Activated naive CD4-positive, alpha-beta T cell treated with Interleukin-2 at 50 U/mL for 16 hours (primary cell): ENCODE results near the gene ZMYND11.
"Not testable (repeated sequence)": the region's sequence is repeated elsewhere in the genome, so short reads cannot be mapped to it uniquely, and the experiment has no call there.

ENCODE experiments used
- DNase-seq: peaks from one replicate; pipeline ENCODE4 v3.0.0-alpha.2; 2020

ZMYND11 gene

DNA sequence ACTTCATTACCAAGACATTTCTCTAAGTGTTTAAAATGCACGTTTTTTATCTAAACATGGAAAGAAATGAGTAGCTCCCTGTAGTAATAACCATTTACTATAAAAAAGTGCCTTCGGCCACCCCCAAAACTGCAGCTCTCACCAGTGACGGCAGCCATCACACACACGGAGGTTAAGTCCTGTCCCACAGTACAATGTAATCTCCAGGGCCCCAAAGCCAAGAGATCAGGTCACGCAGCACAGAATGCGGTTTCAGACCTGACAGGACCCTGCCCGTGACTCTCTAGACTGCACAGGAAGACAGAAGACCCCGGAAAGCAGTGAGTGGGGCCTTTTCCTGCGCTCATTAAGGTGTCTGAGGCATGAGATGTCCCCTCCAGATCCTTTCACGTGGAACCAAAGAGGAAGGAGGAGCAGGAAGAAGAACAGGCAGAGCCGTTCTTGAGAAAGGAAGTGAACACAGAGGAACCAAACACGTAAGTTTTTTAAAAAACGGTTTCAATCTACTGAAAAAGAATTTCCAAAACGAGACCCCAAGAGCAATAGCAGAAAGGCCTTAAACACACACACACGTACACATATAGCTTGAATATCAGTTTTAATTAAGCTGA, 125.7 kb downstream of the ZMYND11 start:
- DNase-seq = no peak

DNA sequence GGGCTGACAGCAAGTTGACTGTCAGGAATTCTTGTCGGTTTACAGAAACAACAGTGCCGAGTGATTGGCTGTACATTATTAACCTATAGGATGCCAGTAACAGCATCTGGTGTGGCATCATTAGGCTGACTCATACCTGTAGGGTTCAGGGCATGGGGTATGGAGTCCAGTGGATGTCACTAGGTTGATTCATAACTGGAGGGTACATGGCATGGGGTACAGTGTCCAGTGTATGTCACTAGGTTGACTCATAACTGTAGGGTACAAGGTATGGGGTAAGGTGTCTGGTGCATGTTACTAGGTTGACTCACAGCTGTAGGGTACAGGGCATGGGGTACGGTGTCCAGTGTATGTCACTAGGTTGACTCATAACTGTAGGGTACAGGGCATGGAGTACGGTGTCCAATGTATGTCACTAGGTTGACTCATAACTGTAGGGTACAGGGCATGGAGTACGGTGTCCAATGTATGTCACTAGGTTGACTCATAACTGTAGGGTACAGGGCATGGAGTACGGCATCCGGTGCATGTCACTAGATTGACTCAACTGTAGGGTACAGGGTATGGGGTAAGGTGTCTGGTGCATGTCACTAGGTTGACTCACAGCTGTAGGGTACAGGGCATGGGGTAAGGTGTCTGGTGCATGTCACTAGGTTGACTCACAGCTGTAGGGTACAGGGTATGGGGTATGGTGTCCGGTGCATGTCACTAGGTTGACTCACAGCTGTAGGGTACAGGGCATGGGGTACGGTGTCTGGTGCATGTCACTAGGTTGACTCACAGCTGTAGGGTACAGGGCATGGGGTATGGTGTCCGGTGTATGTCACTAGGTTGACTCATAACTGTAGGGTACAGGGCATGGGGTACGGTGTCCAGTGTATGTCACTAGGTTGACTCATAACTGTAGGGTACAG, 129.2 kb downstream of the ZMYND11 start:
- peak; percentile 7 for DNase-seq

DNA sequence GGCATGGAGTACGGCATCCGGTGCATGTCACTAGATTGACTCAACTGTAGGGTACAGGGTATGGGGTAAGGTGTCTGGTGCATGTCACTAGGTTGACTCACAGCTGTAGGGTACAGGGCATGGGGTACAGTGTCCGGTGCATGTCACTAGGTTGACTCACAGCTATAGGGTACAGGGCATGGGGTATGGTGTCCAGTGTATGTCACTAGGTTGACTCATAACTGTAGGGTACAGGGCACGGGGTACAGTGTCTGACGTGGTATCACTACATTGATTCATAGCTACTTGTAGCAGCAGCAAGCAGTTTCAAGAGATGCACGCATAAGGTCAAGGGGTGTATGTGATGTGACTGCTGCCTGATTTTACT, 129.8 kb downstream of the ZMYND11 start:
- not testable (repeated sequence) for DNase-seq

DNA sequence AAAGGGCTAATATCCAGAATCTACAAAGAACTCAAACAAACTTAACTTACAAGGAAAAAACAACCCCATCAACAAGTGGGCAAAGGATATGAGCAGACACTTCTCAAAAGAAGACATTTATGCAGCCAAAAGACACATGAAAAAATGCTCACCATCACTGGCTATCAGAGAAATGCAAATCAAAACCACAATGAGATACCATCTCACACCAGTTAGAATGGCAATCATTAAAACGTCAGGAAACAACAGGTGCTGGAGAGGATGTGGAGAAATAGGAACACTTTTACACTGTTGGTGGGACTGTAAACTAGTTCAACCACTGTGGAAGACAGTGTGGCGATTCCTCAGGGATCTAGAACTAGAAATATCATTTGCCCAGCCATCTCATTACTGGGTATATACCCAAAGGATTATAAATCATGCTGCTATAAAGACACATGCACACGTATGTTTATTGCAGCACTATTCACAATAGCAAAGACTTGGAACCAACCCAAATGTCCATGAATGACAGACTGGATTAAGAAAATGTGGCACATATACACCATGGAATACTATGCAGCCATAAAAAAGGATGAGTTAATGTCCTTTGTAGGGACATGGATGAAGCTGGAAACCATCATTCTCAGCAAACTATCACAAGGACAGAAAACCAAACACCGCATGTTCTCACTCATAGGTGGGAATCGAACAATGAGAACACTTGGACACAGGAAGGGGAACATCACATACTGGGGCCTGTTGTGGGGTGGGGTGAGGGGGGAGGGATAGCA, 130.7 kb downstream of the ZMYND11 start:
- DNase-seq = not testable (repeated sequence)

DNA sequence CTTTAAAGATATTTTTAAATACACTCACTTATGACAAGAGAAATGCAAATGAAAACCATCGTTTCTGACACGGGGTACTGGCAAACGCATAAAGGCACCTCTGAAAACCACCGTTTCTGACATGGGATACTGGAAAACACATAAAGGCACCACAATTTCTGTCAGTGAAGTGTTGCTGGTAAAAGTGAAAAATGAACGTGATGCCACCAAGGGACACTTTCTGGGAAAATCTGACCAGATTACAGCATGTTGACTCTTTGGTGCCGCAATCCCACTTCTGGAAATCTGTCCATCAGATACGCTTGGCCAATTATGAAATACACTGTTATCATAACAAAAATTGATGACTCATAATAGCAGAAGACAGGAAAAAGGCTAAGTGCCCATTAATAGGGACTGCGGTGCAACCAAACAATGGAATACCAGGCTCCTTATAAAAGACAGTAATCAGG, 131.7 kb downstream of the ZMYND11 start:
- no peak for DNase-seq

DNA sequence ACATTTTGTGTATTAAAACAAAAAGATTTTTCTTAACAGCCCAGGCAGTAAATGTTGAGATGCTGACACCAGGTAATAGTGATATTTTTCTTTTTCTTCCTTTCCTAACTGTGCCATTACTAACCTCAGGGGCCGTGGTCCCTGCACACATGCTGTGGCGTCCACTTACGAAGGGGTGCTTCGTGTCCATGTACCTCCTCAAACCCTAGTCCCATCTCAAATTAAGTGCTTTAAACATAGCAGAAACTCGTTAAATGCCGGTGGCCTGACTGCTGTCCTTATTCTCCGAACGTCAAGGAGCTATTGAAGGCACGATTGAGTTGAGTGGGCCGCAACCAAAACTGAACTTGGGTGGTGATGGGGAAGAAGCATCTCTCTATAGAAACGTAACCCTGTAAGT, 132.4 kb downstream of the ZMYND11 start:
- DNase-seq = no peak

DNA sequence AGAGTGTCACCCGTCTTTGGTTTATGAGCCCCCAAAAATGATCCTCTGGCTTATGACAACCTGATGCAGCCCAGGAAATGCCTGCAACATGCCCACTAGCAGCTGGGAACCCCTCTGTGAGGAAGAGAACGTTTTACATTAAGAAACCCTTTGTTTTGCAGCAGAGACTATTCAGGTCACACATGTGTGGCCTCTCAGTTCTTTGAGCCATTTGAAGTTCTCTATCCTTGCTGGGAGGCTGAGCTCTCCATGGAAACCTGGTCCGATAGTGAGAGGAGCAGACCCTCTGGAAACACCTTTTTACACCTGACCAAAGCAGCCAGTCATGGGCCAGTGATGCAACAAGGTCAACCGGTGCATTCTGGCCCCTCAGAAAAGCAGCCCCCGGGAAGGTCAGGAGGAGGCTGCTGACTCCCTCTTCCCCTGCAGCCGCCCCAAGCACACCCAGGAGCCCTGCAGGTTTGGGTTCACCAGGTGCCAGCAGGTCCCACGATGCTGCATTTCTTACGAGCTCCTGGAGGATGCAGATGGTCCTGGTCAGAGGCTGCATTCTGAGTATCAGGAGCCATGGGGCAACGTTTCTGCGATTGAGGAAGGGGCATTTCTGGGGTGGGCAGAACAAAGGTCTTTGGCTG, 134.3 kb downstream of the ZMYND11 start:
- no peak for DNase-seq

DNA sequence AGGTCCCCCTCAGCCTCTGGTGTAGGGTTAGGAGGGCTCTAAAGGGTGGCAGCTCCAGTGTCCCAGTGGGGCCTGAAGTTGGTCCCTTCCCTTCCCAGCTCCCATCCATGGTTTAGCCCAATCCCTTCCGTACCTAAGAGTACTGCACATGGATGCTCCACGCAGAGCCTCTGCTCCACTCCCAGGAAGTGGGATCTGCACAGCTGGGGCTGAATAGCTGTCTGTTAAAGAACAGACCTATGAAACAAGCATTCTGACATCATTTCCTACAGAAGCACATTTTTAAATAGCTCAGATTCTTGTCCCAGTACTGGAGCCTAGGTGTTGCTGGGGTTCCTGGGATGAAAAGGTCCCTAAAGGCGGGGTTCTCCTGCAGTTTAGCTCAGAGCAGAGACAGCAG, 135.9 kb downstream of the ZMYND11 start:
- DNase-seq = no peak

DNA sequence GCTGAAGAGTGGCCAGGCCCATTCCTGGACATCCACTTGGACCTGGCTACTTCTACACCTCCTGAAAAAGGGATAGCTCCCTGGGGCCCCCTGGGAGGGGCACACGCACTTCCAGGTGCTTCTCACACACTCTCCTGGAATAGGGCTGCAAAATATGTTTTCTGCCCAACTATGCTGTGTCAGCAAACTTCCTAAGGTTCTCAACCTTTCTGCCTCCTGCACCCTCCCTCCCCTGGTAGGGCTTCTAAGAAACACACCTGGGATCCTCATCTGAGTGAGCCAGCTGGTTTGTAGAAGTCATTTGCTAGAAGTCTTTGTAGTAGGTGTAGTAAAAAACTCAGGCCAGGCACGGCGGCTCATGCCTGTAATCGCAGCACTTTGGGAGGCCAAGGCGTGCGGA, 136.5 kb downstream of the ZMYND11 start:
- DNase-seq = no peak

DNA sequence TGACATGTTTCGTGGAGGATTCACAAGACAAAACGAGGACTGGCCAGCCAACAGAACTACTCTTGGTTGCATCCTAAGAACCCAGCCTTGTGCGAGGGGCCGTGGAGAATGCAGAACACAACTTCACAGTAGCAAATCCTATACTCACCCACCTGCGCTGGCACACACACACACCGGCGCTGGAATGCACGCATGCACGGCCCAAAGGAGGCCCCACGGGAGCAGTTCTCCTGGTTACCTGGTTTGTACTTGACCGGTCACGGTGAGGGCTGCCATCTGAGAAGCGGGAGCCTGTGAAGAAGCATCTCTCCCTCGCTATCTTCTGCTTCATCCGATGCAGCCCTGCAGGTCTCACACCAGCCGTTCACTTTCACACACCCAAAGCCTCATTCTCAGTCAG, 137.8 kb downstream of the ZMYND11 start:
- DNase-seq = no peak

DNA sequence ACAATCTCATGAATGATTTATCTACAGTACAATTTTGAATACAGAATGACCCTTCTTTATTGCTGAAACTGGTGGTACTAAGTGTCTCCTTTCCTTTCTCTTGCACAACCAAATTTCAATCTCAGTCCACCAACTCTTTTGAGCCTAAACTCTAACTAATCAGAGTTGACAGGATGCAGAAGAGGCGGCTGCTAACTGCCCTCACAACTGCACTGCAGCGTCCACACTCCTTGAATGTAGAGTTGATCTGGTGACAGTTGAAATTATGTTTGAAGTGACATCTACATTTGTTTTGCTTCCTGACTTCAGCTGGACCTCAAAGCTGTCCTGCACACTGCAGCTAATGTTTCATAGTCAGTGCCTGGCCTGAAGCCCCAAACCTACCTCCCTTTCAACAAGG, 139.6 kb downstream of the ZMYND11 start:
- DNase-seq = no peak

DNA sequence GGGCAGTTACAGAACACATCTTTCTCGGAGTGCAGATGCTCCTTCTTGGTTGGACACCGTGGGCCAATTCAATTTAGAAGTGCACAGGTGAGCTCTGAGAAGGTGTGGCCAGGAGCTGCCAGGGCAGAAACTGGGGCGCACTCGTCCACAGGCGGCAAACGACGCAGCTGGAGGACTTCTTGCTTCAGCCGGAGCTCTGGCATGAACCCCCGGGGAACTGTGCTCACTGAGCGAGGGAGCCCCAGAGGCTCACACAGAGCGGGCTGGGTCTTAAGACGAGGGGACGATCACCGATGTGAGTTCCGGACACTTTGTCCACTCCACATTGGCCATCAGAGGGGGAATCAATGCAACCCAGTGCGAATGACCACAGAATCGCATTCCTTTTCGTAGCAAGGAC, 140.4 kb downstream of the ZMYND11 start:
- no peak for DNase-seq

DNA sequence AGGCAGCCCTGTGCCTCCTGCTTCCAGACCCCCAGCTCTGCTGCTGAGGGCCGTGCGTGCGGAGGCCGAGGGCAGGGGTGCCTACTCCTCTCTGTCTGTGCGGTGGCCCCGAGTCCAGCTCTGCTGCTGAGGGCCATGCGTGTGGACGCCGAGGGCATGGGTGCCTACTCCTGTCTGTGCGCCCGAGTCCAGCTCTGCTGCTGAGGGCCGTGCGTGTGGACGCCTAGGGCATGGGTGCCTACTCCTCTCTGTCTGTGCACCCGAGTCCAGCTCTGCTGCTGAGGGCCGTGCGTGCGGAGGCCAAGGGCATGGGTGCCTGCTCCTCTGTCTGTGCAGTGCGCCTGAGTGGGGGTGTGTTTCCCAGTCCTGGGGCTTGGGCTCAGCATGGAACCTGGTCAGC, 142.7 kb downstream of the ZMYND11 start:
- no peak for DNase-seq

DNA sequence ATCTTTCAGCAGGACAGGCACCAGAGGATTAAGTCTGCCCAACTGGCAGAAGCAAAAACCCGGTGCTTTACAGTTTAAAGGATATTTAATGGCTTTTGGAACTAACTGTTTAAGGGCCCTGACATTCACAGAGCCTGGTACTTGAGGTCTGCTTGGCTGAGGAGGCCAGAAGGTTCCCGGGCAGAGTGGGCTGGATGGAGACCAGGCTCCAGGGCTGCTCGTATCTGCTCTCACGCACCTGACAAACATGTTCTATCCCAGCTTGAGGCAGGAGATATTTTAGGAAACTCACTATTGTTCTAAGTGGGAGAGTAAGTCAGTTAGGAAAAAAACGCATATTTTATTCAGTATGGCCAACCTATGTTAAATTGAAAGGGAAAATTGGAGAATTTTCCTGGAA, 143.5 kb downstream of the ZMYND11 start:
- DNase-seq = no peak

DNA sequence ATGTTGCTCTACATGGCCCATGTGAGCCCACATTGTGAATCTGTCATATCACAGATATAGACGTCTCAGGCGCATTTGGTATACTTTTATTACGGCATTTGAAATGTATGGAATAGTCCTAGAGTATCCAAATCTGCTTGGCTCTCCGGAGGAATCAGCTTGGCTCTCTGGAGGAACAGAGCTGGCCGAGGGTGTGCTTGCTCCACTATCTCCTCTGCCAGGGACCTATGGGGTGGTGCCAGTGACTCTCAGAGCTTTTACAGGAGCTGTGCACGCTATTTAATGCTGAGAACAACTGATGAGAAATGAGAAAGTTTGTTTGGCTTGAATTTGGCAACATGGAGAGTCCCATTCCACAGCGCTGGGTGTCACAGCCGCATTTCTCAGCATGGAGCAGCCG, 144.0 kb downstream of the ZMYND11 start:
- no peak for DNase-seq

DNA sequence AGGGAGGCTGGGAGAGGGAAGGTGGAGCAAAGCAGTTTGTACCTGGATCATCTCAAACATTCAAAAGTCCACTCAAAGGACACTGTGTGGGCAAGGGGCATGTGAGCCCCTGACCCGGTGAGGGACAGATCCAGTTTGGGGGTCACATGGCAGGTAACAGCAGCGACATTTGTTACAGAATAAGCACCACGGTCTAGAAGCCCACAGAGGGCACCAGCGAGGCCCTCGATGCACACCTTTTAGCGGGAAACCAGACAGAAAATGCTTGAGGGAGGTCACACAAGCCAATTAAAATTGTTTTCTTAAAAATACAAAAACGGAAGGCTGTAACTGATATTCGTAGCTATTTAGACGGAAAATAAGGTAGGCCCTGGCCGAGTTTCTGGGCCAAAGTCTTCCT, 144.4 kb downstream of the ZMYND11 start:
- no peak for DNase-seq

DNA sequence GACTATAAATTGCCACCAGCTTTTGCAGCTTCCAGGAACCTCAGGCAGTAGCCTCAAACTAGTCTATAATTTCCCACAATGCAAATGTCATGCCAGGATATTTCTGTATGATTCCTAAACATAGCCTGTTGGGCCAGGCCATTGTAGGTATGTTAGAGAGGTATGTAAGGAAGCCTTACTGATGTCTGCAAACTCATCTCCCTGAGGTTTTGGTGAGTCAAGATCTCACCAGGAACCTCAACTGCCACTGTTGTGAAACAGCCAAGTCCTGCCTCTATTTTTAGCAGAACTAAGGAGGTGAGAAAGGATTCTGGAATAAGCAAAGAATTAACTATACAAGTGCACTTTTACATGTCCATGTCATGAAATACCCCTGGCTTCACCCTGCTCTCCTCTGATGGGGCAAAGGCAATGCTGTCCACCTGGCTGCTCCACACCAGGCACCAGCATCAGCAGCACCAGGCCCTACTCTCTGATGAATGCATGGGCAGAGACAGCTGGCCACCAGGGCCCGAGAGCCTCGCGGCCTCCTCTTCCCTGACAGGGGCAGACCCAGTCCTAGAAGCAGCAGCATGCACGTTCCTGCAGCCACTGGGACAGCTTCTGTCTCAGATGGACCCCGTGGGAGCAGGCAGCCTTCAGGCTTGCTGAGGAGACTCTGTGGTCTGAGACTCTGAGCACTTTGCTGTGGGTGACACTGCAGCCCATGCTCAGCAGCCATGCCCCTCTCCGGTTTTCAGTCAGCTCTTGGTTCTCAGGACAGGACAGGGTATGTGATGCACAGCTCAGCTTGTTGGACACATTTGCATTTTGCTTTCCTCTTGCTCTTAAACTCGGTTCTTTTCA, 147.3 kb downstream of the ZMYND11 start:
- no peak for DNase-seq

DNA sequence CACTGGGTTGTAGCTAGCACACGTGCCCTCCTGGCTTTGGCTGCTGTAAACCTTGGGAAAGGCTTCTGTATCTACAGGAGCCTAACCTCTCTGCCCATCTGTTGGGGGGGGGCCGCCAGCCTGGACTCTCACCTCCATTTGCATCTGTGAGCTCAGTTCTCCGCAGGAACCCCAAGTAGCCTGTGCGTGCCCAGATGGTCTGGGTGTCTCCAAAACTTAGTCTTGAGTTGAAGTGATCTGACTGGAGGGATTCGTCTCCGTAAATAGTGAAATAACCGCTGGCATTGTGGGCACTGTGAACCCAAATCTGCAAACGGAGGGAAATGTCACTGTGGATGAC, 147.9 kb downstream of the ZMYND11 start:
- DNase-seq = no peak

DNA sequence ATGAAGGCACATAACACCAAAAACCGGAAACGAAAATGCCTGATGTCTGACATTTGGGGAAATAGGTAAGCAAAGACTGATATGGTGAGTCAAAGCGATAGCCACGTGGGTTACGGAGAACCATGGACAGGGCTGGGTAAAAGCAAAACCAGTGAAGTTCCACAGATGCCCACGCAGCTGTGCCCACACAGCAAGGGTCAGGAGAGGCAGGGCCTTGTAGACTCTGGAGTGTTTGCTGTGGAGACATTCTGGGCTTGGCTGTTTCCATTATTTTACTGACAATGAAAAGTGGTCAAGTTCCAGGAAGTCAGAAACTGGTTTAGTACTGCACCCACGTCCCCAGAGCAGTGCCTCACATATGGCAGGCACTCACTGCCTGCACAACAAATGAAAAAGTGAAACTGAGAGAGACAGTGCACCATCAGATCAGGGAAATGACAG, 148.7 kb downstream of the ZMYND11 start:
- peak; percentile 67 for DNase-seq

DNA sequence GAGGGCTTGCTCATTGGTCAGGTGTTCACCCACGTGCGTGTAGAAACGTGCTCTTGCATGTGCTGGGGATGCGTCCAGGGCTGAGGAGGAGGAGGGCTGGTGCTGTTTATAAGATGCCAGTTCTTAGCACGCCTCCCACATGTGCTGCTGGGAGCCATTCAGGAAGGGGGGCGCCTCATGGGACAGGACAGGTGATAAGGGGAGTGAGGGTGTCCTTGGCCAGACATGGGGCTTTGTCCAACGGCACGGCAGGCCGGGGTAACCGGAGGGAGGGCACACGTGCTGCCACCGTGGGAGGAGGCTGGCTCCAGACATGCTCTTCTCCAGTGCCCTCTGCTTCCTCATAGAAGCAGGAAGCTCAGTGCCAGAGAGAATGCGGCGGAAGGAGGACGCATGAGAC, 150.0 kb downstream of the ZMYND11 start:
- DNase-seq = no peak

DNA sequence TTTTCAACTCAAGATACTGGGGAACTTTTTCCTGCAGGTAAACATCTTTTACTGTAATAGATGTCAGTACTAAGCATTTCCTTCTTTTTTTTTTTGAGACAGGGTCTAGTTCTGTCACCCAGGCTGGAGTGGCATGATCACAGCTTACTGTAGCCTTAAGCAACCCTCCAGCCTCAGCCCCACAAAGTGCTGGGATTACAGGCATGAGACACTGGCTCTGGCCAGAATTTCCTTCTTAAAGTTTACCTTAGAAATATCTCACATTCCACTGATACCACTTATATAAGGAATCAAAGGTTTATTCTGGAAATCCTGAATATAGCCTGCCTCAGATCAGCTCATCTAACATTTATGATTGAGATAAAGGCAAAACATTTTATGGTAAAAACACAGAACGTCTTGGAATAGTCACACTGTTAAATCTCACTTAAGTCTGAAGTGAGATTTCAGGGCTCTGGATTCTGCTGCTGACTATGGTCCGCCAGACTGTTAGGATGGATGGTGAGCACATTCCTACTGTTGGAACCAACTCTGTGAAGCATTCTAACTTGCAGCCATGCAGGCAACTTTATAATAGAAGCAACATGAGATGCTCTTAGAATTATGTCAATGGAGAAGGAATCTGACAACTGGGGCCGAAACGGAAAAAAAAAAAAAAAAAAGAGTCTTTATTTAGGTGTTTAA, 151.9 kb downstream of the ZMYND11 start:
- no peak for DNase-seq

DNA sequence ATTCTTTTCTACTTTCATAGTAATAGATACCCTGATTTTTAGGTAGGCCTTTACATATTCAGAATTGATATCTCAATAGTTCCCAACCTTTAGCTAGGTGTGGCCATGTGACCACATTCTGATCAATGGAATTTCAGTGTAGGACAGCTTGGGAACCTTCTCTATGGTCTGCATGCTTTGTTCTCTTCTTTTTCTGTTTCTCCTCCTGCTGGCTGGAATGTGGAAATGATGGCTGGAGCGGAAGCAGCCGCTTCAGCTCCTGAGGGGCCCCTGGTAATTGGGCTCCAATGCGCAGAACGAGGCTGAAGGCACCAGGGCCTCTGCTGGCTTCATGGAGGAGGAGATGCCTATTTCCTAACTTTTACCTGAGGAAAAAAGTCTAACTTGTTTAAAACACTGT, 152.6 kb downstream of the ZMYND11 start:
- no peak for DNase-seq
